Fibroblast of lung (primary cell): Measurements from ENCODE around the gene SPDYE9. TPM values are rescaled to one million over a fixed set of nuclear protein-coding genes. Genes with fewer than 3 reads are reported as not detected.
"Not testable (repeated sequence)": the region's sequence is repeated elsewhere in the genome, so short reads cannot be mapped to it uniquely, and the experiment has no call there.

Experiments used
- DNase-seq, 2 donors: peaks; one replicate each; pipeline versions ENCODE4 v3.0.0 to v3.0.0-alpha.2; 2010; ENCODE audit warnings: low read depth in 2 of 2
- H2AFZ ChIP-seq: 2 replicates; pipeline ENCODE4 v1.5.1; 2012; ENCODE audit warnings: low read length, control low read depth, inconsistent platforms
- H3K27ac ChIP-seq: 2 replicates; pipeline ENCODE4 v1.5.1; 2011; ENCODE audit warnings: low read length, control low read depth; ENCODE audit not compliant: insufficient read depth
- H3K27me3 ChIP-seq: 2 replicates; pipeline ENCODE4 v1.5.1; 2011; ENCODE audit warnings: mild to moderate bottlenecking, low read length; ENCODE audit not compliant: control insufficient read depth, insufficient read depth
- H3K36me3 ChIP-seq: 2 replicates; pipeline ENCODE4 v1.5.1; 2011; ENCODE audit warnings: low read length; ENCODE audit not compliant: control insufficient read depth, insufficient read depth
- H3K4me1 ChIP-seq: 2 replicates; pipeline ENCODE4 v1.5.1; 2011; ENCODE audit warnings: low read length; ENCODE audit not compliant: control insufficient read depth, insufficient read depth; ENCODE audit errors: extremely low read depth
- H3K4me2 ChIP-seq: 2 replicates; pipeline ENCODE4 v1.5.1; 2011; ENCODE audit warnings: low read length, control low read depth; ENCODE audit not compliant: insufficient read depth; ENCODE audit errors: extremely low read depth
- H3K4me3 ChIP-seq, 4 experiments: fragments of 200-600 bp in 1 of 4; sonication (generic) in 1 of 4; replicated peaks in 1 of 4; 2 replicates each; pipeline ENCODE4 v1.5.1; 2011 to 2016; ENCODE audit warnings: low read length in 4 of 4, low read depth in 3 of 4, mild to moderate bottlenecking in 3 of 4, control low read depth in 2 of 4, inconsistent platforms in 1 of 4, mixed read lengths in 1 of 4; ENCODE audit not compliant: insufficient read depth in 1 of 4; ENCODE audit errors: control extremely low read depth in 1 of 4
- H3K79me2 ChIP-seq: 2 replicates; pipeline ENCODE4 v1.5.1; 2012; ENCODE audit warnings: mild to moderate bottlenecking, low read length, inconsistent platforms; ENCODE audit not compliant: control insufficient read depth, insufficient read depth
- H3K9ac ChIP-seq: 2 replicates; pipeline ENCODE4 v1.5.1; 2011; ENCODE audit warnings: mild to moderate bottlenecking, low read length, control low read depth; ENCODE audit not compliant: insufficient read depth
- H3K9me3 ChIP-seq: 2 replicates; pipeline ENCODE4 v1.5.1; 2012; ENCODE audit warnings: low read depth, low read length; ENCODE audit not compliant: control insufficient read depth, insufficient read depth
- H4K20me1 ChIP-seq: 2 replicates; pipeline ENCODE4 v1.5.1; 2011; ENCODE audit warnings: low read length; ENCODE audit not compliant: control insufficient read depth, insufficient read depth; ENCODE audit errors: extremely low read depth
- polyA minus RNA-seq: library from RNA; depleted of rRNA, polyadenylated mRNA; stranded (reverse); fragments of >200 nt; gene quantifications from 2 replicates; pipeline ENCODE4 v1.2.3, GENCODE V29; 2011; ENCODE audit warnings: low replicate concordance
- polyA plus RNA-seq, 2 donors: library from polyadenylated mRNA; depleted of rRNA in 1 of 2; stranded (reverse) in 1 of 2; unstranded in 1 of 2; fragments of >200 nt; gene quantifications; 2 replicates each; pipeline ENCODE4 v1.2.1, GENCODE V29; 2011 to 2012; ENCODE audit warnings: missing spikeins in 1 of 2
- total RNA-seq: library from RNA; depleted of rRNA; stranded (reverse); fragments of >200 nt; gene quantifications from 2 replicates; pipeline ENCODE4 v1.2.1, GENCODE V29; 2014

Gene SPDYE9
- total RNA-seq: not detected in 2 replicates
- polyA plus RNA-seq: not detected in 2 replicates
- 0.12 TPM in 1 of 2 replicates, not detected in the other for polyA plus RNA-seq (2012)
- polyA minus RNA-seq: not detected in 2 replicates

GRCh38 chr7:73085938-73086337 is at the start of gene SPDYE9:
SPDYE9 (minus strand) TSS chr7:73086038; CDS start chr7:73084238, 1,800 bp downstream.
- H4K20me1 ChIP-seq, H3K9ac ChIP-seq, H2AFZ ChIP-seq, H3K27me3 ChIP-seq, H3K36me3 ChIP-seq, H3K4me2 ChIP-seq, H3K27ac ChIP-seq, H3K79me2 ChIP-seq, H3K4me1 ChIP-seq, H3K4me3 ChIP-seq, DNase-seq, H3K9me3 ChIP-seq: not testable (repeated sequence)

- not testable (repeated sequence) for H3K9ac ChIP-seq, H3K9me3 ChIP-seq, H3K36me3 ChIP-seq, H3K27me3 ChIP-seq, H3K4me3 ChIP-seq, DNase-seq, H3K79me2 ChIP-seq, H4K20me1 ChIP-seq, H2AFZ ChIP-seq, H3K4me2 ChIP-seq, H3K4me1 ChIP-seq, H3K27ac ChIP-seq
These were observed 49.0 kb upstream of the SPDYE9 start for GRCh38 chr7:73134866-73135265.

- H4K20me1 ChIP-seq, H3K36me3 ChIP-seq, H3K4me1 ChIP-seq, H2AFZ ChIP-seq, H3K4me2 ChIP-seq, H3K9ac ChIP-seq, DNase-seq, H3K27ac ChIP-seq, H3K79me2 ChIP-seq, H3K9me3 ChIP-seq, H3K27me3 ChIP-seq, H3K4me3 ChIP-seq: not testable (repeated sequence)
These were observed 46.9 kb upstream of the SPDYE9 start for GRCh38 chr7:73132651-73133217.

- H3K36me3 ChIP-seq, H3K9ac ChIP-seq, H3K27me3 ChIP-seq, H3K4me1 ChIP-seq, H3K4me2 ChIP-seq, H4K20me1 ChIP-seq, H3K27ac ChIP-seq, H2AFZ ChIP-seq, H3K9me3 ChIP-seq, H3K79me2 ChIP-seq, H3K4me3 ChIP-seq, DNase-seq: not testable (repeated sequence)
These were observed 44.8 kb upstream of the SPDYE9 start for GRCh38 chr7:73130612-73131011.

- H3K4me1 ChIP-seq, H2AFZ ChIP-seq, H3K27me3 ChIP-seq, H4K20me1 ChIP-seq, H3K36me3 ChIP-seq, H3K4me2 ChIP-seq, H3K79me2 ChIP-seq, H3K27ac ChIP-seq, DNase-seq, H3K9ac ChIP-seq, H3K9me3 ChIP-seq, H3K4me3 ChIP-seq: not testable (repeated sequence)
These were observed 38.3 kb upstream of the SPDYE9 start for GRCh38 chr7:73124126-73124525.

- H3K4me1 ChIP-seq, DNase-seq, H3K4me3 ChIP-seq, H2AFZ ChIP-seq, H3K9me3 ChIP-seq, H3K27me3 ChIP-seq, H3K79me2 ChIP-seq, H4K20me1 ChIP-seq, H3K9ac ChIP-seq, H3K4me2 ChIP-seq, H3K36me3 ChIP-seq, H3K27ac ChIP-seq: not testable (repeated sequence)
These were observed 37.1 kb upstream of the SPDYE9 start for GRCh38 chr7:73122778-73123447.

- H3K36me3 ChIP-seq, H3K4me2 ChIP-seq, H3K9me3 ChIP-seq, H3K4me1 ChIP-seq, H2AFZ ChIP-seq, DNase-seq, H3K4me3 ChIP-seq, H3K27ac ChIP-seq, H4K20me1 ChIP-seq, H3K27me3 ChIP-seq, H3K9ac ChIP-seq, H3K79me2 ChIP-seq: not testable (repeated sequence)
These were observed 32.3 kb upstream of the SPDYE9 start for GRCh38 chr7:73118155-73118554.
